HPDE6-E6E7 (cell line): ENCODE data around the gene COL25A1.

Experiments
- DNase-seq: peaks from one replicate; pipeline ENCODE4 v3.0.0; 2011; ENCODE audit warnings: missing footprints; ENCODE audit errors: extremely low spot score

Gene COL25A1

DNA sequence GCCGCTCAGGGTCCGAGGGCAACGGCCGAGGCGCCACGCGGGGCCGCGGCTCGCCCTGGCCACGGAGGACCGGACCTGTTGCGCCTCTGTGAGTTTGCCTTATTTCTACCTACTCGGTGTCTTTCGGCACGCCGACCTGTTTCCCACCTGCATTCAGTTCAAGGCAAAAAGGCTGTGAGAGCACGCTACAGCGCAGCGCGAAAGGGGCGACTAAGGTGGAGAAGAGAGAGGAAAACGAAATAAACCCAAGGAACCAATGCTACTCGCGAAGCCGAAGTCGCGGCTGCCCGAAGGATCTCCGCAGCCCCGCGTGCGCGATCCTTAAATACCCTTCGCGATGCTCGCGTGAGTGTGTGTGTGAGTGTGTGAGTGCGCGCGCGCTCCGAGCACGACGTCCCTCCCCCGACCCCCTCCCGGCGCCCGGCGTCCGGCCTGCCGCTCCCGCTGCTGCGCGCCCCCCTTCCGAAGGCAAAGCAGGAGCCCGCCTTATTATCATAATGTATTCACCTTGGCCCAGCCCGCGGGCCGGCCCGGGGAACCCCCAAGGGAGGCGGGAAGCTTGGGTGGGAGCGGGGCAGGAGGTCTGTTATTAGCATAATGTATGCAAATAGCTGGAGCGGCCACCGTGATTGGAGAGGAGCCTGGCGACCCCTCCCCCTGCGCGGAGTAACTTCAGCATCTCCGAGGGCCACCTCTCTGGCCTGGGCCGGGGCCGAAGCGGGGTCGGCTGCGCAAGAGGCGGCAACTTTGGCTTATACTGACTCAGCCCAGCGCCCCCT is at the start of gene COL25A1:
Gene COL25A1 (minus strand): TSS at position 298 of the 779 bp plus-strand sequence.
- DNase-seq: no peak

DNA sequence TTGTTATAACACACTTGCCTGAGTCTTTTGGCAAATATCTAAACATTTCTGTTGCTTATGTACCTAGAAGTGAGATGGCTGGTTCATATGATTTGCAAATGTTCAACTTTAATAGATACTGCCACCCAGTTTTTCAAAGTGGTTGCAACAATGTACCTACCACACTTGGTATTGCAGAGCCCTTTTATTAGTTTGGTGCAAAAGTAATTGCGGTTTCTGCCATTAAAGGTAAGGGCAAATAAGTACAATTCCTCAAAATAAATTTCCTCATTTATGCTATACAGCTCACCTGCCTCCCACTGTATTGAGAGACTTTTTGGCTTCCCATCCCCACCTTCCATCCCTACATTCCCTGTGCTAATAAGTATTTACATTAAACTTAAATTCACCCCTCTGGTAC is 47.7 kb upstream of the COL25A1 start:
- no peak for DNase-seq

DNA sequence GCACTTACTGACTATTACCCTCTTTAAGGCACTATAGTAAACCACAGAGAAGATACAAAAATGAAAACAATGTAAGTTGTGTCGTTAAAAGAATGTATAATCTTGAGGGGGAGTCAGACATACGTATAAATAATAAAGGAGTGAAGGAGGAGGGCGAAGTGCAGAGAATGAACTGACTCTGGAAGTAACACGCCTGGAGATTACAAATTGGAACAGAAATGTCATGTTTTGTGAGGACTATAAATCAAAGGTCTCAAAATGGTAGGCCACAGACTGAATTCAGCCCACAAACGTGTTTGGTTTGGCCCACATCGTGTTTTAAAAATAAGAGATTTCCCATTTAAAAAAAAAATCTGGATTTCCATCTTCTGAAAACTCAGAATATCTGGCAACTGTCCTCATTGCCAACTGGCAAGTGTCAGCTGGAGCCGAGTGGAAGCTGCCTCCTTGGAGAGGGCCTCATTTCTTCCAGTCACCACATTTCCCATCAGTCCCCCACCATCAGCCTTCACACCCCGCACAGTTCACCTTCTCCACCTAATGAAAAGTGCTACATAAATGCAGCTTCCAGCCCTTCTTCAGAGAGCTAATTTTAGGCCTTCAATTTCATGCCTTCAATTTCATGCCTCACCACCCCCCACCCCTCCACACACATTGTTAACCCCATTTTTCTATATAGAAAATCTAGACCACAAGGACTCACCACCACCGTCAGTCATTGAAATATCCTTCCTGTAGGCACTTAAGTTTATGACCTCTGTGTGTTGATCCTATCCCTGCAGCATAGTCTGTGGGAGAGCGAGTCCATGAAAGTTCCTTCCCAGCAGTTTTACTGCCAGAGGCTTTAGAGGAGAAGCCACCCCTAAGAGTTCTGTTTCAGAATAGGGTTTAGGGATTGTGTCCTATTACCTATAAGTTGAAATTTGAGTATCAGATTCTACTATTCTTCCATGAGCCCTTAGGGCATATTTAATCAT is 32.0 kb upstream of the COL25A1 start:
- no peak for DNase-seq

DNA sequence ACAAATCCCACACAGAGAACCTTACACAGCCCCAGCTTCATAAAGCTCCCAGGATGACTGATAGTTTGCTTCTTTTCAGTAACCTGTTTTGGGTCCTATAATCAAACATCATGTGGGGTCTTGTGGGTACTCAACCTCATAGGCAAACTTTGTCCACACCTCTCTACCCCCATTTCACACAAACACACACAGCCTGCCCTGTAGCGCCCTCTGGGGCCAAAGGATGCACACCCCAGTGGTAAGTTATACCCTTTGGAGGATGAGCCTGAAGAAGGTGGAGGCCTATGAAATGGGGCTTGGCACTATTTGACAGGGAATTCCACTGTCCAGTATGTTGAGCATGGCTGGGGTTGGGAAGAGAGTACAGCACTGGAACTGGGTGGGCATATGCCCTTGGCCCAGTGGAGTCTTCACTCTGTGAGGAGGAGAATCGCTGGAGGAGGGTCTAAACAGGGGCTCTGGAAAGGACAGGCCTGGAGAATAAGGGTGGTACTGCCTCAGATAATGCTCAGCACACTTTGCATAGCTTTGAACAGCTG is 30.5 kb upstream of the COL25A1 start:
- DNase-seq: no peak

DNA sequence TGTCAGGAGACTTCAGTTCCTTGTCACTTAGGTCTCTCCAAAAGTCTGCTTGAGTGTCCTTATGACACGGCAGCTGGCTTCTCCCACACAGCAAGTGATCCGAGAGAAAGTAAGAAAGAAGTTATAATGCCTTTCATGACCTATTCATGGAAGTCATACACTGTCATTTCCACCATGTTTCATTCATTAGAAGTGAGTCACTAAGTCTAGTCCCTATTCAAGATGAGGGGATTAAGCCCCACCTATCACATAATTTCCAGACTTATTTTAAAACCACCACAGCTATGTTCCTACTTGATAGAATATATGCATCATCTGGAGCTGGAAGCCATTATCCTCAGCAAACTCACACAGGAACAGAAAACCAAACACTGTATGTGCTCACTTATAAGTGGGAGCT is 25.2 kb upstream of the COL25A1 start:
- DNase-seq: no peak

DNA sequence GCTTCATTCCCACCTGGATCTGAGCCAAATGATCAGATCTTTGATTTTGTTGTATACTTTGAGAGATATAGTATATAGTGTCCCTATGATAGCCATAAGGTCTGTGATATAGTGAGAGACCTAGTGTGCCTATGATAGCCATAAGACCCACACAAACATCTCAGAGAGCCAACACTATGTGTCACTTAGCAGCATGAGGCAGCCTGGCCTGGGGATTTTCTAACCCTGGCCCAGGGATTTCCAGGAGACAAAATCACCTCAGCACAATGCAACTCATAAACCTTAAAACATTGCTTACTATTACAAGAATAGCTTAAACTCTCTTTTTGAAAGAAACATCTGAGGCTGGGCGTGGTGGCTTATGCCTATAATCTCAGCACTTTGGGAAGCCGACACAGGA is 23.2 kb upstream of the COL25A1 start:
- DNase-seq: no peak

DNA sequence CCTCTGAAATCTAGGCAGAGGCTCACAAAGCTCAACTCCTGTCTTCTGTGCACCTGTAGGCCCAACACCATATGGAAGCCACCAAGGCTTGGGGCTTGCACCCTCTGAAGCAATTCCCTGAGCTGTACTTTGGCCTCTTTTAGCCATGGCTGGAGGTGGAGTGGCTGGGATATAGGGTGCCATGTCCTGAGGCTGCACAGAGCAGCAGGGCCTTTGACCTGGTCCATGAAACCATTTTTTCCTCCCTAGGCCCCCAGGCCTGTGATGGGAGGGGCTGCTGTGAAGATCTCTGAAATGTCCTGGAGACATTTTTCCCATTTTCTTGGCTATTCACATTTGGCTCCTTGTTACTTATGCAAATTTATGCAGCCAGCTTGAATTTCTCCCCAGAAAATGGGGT is 20.9 kb upstream of the COL25A1 start:
- no peak for DNase-seq

DNA sequence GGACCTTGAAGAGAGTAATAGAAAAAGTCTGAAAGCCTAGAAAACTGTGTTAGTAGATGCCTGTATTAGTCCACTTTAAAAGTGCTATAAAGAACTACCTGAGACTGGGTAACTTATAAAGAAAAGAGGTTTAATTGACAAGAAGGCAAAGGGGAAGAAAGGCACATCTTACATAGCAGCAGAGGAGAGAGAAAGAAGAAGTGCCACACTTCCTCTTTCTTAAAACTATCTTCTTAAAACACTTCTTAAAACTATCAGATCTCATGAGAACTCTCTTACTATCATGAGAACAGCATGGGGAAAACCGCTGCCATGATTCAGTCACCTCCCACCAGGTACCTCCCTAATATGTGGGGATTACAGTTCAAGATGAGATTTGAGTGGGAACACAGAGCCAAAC is 18.8 kb upstream of the COL25A1 start:
- DNase-seq: no peak

DNA sequence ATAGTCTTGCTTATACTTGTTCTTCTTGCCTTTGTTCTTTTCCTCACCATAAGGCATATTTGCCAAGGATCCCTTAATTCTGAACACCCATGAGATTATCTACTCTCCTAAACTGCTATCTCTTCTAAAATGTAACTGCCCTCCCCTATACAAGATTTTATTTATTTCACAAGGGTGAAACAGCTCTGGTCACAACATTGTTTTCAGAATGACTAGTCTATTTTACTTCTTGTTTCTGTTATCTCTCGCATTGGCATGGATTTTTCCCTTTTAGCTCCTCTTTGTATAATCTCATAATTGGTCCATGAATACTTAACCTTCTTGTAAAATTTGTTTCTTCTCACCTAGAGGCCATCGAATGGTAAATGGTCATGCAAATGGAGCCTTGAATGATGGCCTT is 17.2 kb upstream of the COL25A1 start:
- no peak for DNase-seq

DNA sequence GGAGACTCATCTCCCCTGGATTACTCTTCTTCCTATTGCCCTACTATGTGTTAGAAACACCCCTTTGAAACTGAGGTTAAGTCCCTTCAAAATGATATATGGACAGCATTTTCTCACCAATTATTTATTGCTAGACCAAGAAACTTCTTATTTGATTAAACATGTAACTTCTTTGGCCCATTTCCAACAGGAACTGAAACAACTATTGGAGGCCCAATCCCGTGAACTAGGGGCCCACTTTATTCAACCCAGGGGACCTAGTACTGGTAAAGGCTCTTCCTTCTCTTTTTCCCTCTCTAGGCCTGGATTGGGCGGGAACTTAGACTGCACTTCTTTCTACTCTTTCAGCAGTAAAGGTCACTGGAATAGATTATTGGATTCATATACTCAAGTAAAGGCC is 16.7 kb upstream of the COL25A1 start:
- no peak for DNase-seq

DNA sequence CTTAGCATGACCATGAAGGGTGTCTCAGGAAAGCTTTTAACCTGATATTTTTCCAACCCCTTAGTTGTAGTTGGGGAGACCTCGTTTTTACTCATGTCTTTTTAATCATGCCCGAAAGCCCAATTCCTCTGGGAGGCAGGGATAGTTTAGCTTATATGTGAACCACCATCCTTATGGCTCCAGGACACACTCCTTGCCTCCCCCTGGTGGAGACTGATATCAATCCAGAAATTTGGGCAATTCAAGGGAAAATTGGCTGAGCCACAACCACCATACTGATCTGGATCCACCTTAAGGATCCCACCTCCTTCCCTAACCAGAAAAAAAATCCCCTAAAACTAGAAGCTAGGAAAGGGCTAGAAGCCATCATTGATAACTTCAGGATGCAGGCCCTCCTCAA is 13.4 kb upstream of the COL25A1 start:
- DNase-seq: no peak

DNA sequence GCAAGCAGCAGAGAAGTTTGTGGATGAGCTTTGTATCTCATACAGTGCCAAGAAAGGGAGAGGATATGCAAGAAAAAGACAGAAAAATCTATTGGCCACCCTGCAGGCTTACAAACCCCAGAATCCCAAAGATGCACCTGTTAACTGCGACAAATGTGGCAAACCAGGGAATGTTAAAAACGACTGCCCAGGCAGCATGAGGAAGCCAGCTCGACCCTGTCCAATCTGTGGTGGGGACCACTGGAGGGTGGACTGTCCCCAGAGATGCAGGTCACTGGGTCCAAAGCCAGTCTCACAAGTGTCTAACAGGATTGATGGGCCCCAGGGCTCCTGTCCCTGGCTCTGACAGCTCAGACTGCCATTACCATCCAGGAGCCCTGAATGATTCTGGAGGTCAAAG is 12.9 kb upstream of the COL25A1 start:
- no peak for DNase-seq

DNA sequence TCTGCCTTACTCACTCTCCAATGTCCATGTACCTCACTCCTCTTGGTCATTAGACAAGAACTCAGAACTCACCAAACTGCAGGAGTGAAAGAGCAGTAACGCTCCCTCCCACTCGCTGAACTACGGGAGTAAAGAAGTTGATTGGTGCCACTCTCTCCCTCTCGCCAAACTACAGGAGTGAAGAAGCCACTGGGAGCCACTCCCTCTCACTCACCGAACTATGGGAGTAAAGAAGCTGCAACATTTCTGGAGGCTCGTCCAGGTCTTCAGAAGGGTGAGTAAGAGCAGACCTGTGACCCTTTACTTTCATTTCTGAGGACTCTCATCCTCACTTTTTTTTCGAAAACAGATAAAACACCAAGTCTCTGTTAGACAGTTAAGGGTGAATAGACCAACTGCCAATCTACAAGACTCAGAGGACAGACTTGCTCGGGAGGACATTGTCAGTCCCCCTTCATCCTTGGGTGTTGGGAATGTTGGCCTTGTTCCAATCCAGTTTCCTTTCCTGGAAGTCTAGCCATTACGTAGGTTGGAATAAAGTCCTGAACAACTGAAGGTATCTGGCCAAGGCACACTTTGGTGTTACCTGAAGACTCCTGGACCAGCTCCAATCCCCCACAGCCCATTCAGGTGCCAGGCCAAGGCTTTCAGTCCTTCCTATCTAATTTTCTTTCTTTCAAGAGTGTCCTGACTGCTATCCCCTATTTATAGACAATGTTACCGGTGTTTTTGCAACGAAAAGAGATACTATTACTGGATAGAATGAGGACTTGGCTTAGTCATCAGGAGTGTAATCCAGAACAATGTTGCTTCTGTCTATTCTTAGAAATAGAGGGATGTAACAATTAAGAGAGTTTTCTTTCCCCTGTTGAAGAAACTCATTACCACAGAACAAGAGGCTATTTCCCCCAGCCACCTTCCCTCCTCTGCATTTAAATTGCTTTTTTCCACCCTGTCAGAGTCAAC is 11.0 kb upstream of the COL25A1 start:
- DNase-seq: no peak

DNA sequence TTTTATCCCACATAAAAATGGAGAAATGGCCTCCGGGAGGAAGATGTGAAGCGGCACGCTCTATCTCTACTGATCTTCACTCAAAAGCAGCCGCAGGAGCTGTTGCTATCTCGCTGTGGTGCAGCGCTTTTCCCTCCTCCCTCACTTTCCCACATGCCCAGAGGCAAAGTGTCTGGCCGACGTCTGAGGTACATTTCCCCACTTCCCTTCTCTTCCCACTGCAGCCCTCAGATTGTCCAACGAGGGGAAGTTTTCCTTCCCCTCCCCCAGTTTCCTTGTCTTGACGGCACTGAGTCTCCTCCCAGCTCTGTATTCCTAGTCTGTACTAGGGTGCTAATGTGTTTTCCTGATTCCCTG is 660 bp upstream of the COL25A1 start:
- no peak for DNase-seq

DNA sequence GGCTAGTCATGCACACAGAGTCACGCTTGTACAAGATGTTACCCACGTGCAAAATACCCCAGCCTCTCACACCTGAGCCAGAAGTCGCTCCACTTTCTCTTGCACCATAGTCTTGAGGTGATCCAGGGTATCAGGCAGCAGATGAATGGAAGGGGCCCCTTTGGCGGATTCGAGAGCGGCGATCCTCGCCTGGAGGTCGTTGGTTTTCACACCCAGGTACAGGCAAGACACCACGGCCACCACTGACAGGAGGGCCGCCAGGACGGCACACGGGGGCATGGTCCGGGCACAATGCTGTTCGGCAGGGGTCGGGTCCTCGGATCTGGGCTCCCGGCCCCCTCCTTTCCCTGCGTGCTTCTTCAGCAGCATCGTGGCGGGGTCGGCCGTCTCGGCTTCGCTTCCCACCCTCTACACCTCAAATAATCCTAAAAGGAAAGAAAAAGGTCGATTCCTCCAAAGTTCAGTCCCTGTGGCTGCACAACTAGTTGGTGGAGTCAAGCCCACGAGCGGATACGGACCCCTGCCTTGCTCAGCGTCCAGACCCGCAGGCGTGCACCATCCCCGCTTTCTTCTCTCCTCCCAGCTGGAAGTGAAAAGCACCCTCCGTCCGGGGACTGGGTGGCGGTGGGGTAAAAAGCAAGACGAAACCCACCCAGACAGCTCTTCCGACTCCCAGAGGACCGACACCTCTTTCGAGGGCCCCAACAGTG is 652 bp downstream of the COL25A1 start:
- no peak for DNase-seq

DNA sequence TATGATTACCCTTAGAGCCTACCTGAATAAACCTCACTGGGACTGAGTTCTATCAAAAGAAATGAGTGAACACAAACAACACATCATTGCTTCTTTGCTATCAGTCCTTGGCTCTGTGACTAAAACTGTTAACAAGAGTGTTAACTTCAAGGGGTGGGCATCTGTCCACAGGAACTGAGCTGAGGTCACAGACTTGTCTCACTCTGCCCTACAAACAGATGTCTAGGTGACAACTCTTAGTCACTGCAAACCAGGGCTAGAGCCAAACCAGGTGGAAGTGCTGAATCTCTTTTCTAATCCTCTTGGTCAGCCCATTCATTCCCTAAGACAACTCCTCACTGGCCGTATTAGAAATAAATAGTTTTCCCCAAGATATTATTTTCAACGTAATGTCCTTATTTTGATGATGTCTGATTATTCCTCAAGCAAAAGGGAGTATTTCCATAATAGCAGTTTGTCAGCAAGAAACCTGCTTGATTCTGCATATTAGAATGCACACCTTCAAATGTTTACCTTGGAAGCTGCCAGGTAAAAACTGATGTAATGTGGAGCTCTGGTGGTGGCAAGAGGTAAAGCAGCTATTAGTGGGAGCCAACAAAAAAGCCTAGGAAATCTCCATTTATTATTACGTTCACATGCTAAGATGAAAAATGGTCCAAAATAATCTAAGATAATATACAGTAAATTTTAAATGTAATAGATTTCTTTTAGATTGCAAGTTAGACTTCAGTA is 4.0 kb downstream of the COL25A1 start:
- DNase-seq: no peak

DNA sequence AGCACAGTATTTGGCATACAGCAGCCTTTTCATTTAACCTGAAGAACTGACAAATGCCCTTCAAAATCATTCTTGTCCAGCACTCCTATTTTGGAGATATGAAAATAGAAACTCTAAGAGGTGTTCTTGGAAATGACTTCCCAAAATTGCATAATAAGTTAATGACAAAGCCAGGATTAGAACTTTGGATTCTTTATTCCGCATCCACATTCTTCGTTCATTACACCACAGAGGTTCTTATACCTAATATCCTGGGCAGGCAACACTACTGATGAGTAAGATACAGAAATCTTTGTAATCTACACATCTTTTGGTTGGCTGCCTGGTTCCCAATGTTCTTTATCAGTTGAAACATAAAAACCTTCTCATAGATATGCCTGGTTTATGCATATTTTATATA is 5.9 kb downstream of the COL25A1 start:
- DNase-seq: no peak

DNA sequence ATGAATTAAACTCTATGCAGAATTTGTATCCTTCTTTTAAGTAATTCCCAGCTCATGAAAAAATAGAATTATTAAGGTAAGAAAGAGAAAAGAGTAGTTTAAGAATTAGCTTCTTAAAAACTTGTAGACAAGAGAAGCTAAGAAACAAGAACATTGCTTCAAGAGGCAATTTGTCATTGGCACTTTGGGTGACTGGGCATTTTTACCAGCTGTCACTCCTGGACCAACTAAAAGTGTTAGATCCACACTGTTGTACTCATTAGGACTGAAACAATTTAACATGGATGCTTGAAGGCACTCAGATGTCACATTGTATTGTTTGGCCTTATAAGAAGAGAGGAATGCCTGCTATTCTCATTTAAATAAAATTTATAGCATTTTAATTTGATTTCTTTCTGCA is 7.4 kb downstream of the COL25A1 start:
- DNase-seq: no peak

DNA sequence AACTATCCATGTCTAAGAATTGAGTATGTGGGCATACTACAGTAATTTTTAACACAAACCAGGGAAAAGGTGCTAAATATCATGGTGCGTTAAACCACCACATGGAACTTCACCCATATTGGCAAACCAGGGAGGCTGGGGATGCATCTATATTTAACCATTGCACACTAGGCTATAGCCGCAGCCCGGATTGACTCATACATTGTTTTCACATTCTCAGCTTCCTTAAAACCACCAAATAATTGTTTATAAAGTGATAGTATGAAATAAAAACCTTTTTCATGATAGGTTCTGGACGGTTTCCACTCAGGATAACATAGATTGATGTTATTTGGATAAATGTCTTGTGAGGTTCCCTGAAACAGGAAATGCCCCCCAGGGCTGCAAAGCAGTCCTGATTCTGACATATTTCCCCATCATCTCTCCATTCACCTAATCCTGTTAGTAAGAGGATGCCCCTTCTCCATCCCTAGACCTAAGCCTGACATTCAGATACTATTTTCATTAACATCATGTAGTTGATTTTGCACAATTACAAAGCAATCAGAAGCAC is 7.9 kb downstream of the COL25A1 start:
- no peak for DNase-seq

DNA sequence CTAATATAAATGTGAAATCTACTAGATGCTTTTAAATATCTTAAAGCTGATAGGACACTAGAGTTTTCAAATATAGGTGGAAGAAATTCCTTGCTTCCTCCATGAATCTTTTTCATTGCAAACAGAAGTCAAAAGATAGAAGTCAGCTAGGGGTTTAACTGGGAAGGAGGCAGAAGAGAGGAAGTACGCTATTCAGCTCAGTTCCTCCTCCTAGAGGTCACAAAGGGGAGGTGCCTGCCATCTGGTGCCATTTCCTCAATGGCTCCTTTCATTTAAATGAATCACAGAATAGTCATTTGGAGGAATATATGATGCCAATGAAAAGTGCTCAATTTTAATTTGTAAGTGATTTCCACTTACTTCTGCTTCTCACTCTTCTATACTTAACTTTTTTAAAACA is 8.5 kb downstream of the COL25A1 start:
- no peak for DNase-seq
